HCT116 (cell line): Measurements from ENCODE around the gene DUSP2. TPM values are rescaled to one million over a fixed set of nuclear protein-coding genes. Genes with fewer than 3 reads are reported as not detected.

Experiments used
- ATAC-seq: fragments of 200-7000 bp; cut with Tn5 transposase; 2 replicates; pipeline ENCODE4 v1.9.1; 2020; ENCODE audit warnings: mild to moderate bottlenecking, moderate library complexity
- BruUV-seq: library from RNA; stranded (reverse); fragments of 400-500 nt; replicated peaks from 2 replicates; lab custom pipeline; 2021; lab: Mats Ljungman, UMichigan
- CTCF ChIA-PET: fragments of 300-600 bp; sonication (Branson Sonifier 250); formaldehyde crosslinking; loops from one replicate; lab custom pipeline; 2021; ENCODE audit warnings: antibody characterized with exemption; lab: Charles Lee
- POLR2A ChIA-PET: fragments of 300-600, 350-600 bp; sonication (Branson Sonifier 250); formaldehyde crosslinking; loops from one replicate; lab custom pipeline; 2021; ENCODE audit warnings: antibody characterized with exemption; lab: Charles Lee
- RAD21 ChIA-PET, 2 experiments: fragments of 300-600 bp; sonication (Branson Sonifier 250); formaldehyde crosslinking; loops; one replicate each; lab custom pipeline; 2023; ENCODE audit warnings: low total read pairs in 2 of 2; ENCODE audit not compliant: uncharacterized antibody in 2 of 2, unreplicated experiment in 2 of 2, low non-redundant PET in 1 of 2; lab: Charles Lee
- DNase-seq: peaks from one replicate; pipeline ENCODE4 v3.0.0-alpha.2; 2010; ENCODE audit warnings: low read depth, low spot score
- H2AFZ ChIP-seq: fragments of 200-600 bp; shearing (Covaris generic), sonication (generic); 2 replicates; pipeline ENCODE4 v1.6.1; 2017; ENCODE audit warnings: low read depth, mixed run types, mixed read lengths, antibody characterized with exemption, low read length; ENCODE audit not compliant: poor library complexity, severe bottlenecking
- H3K27ac ChIP-seq: 2 replicates; pipeline ENCODE4 v1.5.1; 2012; ENCODE audit warnings: low read depth, low read length
- H3K27me3 ChIP-seq: fragments of 200-600 bp; sonication (generic); 2 replicates; pipeline ENCODE4 v1.6.1; 2016; ENCODE audit warnings: mixed run types, low read length, mixed read lengths; ENCODE audit not compliant: insufficient read depth
- H3K36me3 ChIP-seq, 2 experiments: fragments of 200-500 bp in 1 of 2; fragments of 200-600 bp in 1 of 2; sonication (Bioruptor generic) in 1 of 2; sonication (generic) in 1 of 2; 2 replicates each; pipeline versions ENCODE4 v1.5.1 to v1.6.1; 2014 to 2016; ENCODE audit warnings: low read length in 2 of 2, inconsistent platforms in 1 of 2, mixed read lengths in 1 of 2, mixed run types in 1 of 2; ENCODE audit not compliant: insufficient read depth in 2 of 2, control insufficient read depth in 1 of 2
- H3K4me1 ChIP-seq, 2 experiments: fragments of 200-600 bp in 1 of 2; sonication (generic) in 1 of 2; 2 replicates each; pipeline versions ENCODE4 v1.5.1 to v1.6.1; 2012 to 2017; ENCODE audit warnings: low read length in 2 of 2, inconsistent platforms in 1 of 2, mild to moderate bottlenecking in 1 of 2, mixed read lengths in 1 of 2, mixed run types in 1 of 2, moderate library complexity in 1 of 2; ENCODE audit not compliant: insufficient read depth in 2 of 2, control insufficient read depth in 1 of 2
- H3K4me2 ChIP-seq: fragments of 200-600 bp; sonication (generic); 2 replicates; pipeline ENCODE4 v1.6.1; 2017; ENCODE audit warnings: mixed run types, low read length, mixed read lengths
- H3K4me3 ChIP-seq, 2 experiments: fragments of 200-600 bp in 1 of 2; sonication (generic) in 1 of 2; replicated peaks in 1 of 2; 2 replicates each; pipeline ENCODE4 v1.5.1; 2011 to 2016; ENCODE audit warnings: low read length in 2 of 2, control low read depth in 1 of 2, low read depth in 1 of 2, mild to moderate bottlenecking in 1 of 2, mixed read lengths in 1 of 2, mixed run types in 1 of 2
- H3K79me2 ChIP-seq: fragments of 200-600 bp; sonication (generic); 2 replicates; pipeline ENCODE4 v1.6.1; 2017; ENCODE audit warnings: mild to moderate bottlenecking, mixed run types, low read length, moderate library complexity, mixed read lengths; ENCODE audit not compliant: insufficient read depth
- H3K9ac ChIP-seq: fragments of 200-600 bp; sonication (generic); 2 replicates; pipeline ENCODE4 v1.6.1; 2016; ENCODE audit warnings: low read length, mixed read lengths
- H3K9me2 ChIP-seq: fragments of 200-600 bp; sonication (generic), shearing (Covaris generic); 2 replicates; pipeline ENCODE4 v1.6.1; 2017; ENCODE audit warnings: mixed run types, mild to moderate bottlenecking, moderate library complexity; ENCODE audit not compliant: insufficient read depth
- H3K9me3 ChIP-seq, 2 experiments: fragments of 200-500 bp in 1 of 2; fragments of 200-600 bp in 1 of 2; sonication (Bioruptor generic) in 1 of 2; sonication (generic) in 1 of 2; 2 replicates each; pipeline ENCODE4 v1.6.1; 2014 to 2017; ENCODE audit warnings: low read length in 2 of 2, mixed read lengths in 2 of 2, inconsistent platforms in 1 of 2, low read depth in 1 of 2, mild to moderate bottlenecking in 1 of 2, mixed run types in 1 of 2, moderate library complexity in 1 of 2; ENCODE audit not compliant: control insufficient read depth in 1 of 2, insufficient read depth in 1 of 2
- H4K20me1 ChIP-seq: fragments of 200-600 bp; sonication (generic), shearing (Covaris generic); 2 replicates; pipeline ENCODE4 v1.6.1; 2017; ENCODE audit warnings: mixed run types, mild to moderate bottlenecking, moderate library complexity; ENCODE audit not compliant: insufficient read depth
- POLR2AphosphoS5 ChIP-seq: IDR thresholded peaks from 2 replicates; pipeline ENCODE4 v1.6.1; 2011; ENCODE audit warnings: mild to moderate bottlenecking, low read depth, low read length, moderate library complexity
- SRF ChIP-seq: IDR thresholded peaks from 2 replicates; pipeline ENCODE4 v1.6.1; 2012; ENCODE audit warnings: low read depth
- intact Hi-C: fragments of 100-400 bp; cut with micrococcal nuclease; formaldehyde crosslinking; loops from 2 replicates; pipeline ENCODE4 v1.10.0; 2022
- total RNA-seq: library from RNA; stranded (reverse); gene quantifications from one replicate; pipeline ENCODE4 v1.2.1, GENCODE V29; 2021; ENCODE audit not compliant: unreplicated experiment
- TF ChIP-seq, protein P1 (sequence below), 3 experiments: fragments of 200-600 bp in 1 of 3; sonication (generic) in 1 of 3; IDR thresholded peaks in 2 of 3; conservative IDR thresholded peaks in 1 of 3; 2 replicates each; pipeline ENCODE4 v1.5.1; 2012 to 2017; ENCODE audit warnings: low read depth in 2 of 3, low read length in 2 of 3, antibody characterized with exemption in 1 of 3, borderline replicate concordance in 1 of 3, control low read depth in 1 of 3, mild to moderate bottlenecking in 1 of 3, mixed read lengths in 1 of 3, mixed run types in 1 of 3, moderate library complexity in 1 of 3; ENCODE audit not compliant: insufficient read depth in 1 of 3
- TF ChIP-seq, protein P2 (sequence below): IDR thresholded peaks from 2 replicates; pipeline ENCODE4 v1.6.1; 2012; ENCODE audit warnings: low read depth
- TF ChIP-seq, protein P3 (sequence below): IDR thresholded peaks from 2 replicates; pipeline ENCODE4 v1.6.1; 2011; ENCODE audit warnings: mild to moderate bottlenecking, low read length, moderate library complexity; ENCODE audit not compliant: insufficient replicate concordance; ENCODE audit errors: extremely low read depth

The DUSP2 gene
- total RNA-seq, 1 experiment from 2014 or later: 24.5 TPM

DNA sequence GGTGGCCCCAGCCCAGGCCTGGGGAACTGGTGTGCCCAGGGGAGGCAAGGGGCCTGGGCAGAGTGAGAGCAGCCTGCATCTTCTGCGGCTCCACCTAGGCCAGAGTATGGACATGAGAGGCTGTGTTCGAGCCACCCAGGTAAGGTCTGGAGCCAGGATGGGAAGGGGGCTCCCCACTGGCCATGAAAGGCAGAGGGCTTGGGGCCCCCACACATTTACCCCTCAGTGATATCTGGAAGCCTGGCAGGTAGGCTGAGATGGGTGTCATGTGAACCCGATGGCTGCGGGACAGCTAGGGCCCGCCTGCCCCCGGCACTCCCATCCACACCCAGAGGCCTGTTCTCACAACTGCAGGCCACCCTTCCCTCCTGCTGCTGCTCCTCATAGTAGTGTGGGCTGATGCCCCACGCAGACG, 42.0 kb downstream of the DUSP2 start:
- Histone ChIP-seq H3K9me2 (no peaks in the 10 kb centered on the region), H4K20me1 (no peaks in the 10 kb centered on the region), H3K79me2 (no peaks in the 10 kb centered on the region), H2AFZ (no peak overlapping the region), H3K4me3 (no peak overlapping the region), H3K27me3 (no peaks in the 10 kb centered on the region), H3K36me3 (no peaks in the 10 kb centered on the region), H3K9ac (no peak overlapping the region), H3K27ac (no peak overlapping the region), H3K4me2 (no peak overlapping the region), H3K9me3 (peaks cover 11 to 14% of the 10 kb centered on the region in 2 experiments; a peak in 2 of 4 replicates), H3K4me1 (no peaks in the 10 kb centered on the region)
- TF ChIP-seq, protein P1, sequence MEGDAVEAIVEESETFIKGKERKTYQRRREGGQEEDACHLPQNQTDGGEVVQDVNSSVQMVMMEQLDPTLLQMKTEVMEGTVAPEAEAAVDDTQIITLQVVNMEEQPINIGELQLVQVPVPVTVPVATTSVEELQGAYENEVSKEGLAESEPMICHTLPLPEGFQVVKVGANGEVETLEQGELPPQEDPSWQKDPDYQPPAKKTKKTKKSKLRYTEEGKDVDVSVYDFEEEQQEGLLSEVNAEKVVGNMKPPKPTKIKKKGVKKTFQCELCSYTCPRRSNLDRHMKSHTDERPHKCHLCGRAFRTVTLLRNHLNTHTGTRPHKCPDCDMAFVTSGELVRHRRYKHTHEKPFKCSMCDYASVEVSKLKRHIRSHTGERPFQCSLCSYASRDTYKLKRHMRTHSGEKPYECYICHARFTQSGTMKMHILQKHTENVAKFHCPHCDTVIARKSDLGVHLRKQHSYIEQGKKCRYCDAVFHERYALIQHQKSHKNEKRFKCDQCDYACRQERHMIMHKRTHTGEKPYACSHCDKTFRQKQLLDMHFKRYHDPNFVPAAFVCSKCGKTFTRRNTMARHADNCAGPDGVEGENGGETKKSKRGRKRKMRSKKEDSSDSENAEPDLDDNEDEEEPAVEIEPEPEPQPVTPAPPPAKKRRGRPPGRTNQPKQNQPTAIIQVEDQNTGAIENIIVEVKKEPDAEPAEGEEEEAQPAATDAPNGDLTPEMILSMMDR (IDR thresholded peaks at IDR 0.05 in 2 of 3, conservative IDR thresholded peaks at IDR 0.05 in 1 of 3; ENCODE audit: borderline replicate concordance in 1 of 3, insufficient read depth in 1 of 3, low read depth in 2 of 3, low read length in 2 of 3): no peak
- TF ChIP-seq, protein P2, sequence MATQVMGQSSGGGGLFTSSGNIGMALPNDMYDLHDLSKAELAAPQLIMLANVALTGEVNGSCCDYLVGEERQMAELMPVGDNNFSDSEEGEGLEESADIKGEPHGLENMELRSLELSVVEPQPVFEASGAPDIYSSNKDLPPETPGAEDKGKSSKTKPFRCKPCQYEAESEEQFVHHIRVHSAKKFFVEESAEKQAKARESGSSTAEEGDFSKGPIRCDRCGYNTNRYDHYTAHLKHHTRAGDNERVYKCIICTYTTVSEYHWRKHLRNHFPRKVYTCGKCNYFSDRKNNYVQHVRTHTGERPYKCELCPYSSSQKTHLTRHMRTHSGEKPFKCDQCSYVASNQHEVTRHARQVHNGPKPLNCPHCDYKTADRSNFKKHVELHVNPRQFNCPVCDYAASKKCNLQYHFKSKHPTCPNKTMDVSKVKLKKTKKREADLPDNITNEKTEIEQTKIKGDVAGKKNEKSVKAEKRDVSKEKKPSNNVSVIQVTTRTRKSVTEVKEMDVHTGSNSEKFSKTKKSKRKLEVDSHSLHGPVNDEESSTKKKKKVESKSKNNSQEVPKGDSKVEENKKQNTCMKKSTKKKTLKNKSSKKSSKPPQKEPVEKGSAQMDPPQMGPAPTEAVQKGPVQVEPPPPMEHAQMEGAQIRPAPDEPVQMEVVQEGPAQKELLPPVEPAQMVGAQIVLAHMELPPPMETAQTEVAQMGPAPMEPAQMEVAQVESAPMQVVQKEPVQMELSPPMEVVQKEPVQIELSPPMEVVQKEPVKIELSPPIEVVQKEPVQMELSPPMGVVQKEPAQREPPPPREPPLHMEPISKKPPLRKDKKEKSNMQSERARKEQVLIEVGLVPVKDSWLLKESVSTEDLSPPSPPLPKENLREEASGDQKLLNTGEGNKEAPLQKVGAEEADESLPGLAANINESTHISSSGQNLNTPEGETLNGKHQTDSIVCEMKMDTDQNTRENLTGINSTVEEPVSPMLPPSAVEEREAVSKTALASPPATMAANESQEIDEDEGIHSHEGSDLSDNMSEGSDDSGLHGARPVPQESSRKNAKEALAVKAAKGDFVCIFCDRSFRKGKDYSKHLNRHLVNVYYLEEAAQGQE: no peak
- TF ChIP-seq SRF: no peak
- no peak for TF ChIP-seq POLR2AphosphoS5
- TF ChIP-seq, protein P3, sequence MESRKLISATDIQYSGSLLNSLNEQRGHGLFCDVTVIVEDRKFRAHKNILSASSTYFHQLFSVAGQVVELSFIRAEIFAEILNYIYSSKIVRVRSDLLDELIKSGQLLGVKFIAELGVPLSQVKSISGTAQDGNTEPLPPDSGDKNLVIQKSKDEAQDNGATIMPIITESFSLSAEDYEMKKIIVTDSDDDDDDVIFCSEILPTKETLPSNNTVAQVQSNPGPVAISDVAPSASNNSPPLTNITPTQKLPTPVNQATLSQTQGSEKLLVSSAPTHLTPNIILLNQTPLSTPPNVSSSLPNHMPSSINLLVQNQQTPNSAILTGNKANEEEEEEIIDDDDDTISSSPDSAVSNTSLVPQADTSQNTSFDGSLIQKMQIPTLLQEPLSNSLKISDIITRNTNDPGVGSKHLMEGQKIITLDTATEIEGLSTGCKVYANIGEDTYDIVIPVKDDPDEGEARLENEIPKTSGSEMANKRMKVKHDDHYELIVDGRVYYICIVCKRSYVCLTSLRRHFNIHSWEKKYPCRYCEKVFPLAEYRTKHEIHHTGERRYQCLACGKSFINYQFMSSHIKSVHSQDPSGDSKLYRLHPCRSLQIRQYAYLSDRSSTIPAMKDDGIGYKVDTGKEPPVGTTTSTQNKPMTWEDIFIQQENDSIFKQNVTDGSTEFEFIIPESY: no peak
- DNase-seq: no peak
- peak; percentile 34; the same call in 1 of the 2 replicates for ATAC-seq
- intact Hi-C loops: no loop called here
- no TSS peak for BruUV-seq
- POLR2A ChIA-PET: no interaction called here
- RAD21 ChIA-PET: no interaction called here
- CTCF ChIA-PET: interaction anchor here (0.7 kb wide), 1 partner anchor 111 kb away, joined by 3 read pairs; no protein-coding TSS in a partner anchor
